GM10266 (cell line): ENCODE results near the gene SPATS1.

Experiments
- DNase-seq: peaks from one replicate; pipeline ENCODE4 v3.0.0; 2012; ENCODE audit errors: extremely low spot score
- CTCF ChIP-seq: IDR thresholded peaks from 2 replicates; pipeline ENCODE4 v1.5.1; 2012; ENCODE audit warnings: mild to moderate bottlenecking, low read depth; ENCODE audit not compliant: control insufficient read depth, insufficient read depth; ENCODE audit errors: missing control alignments

Gene SPATS1

DNA sequence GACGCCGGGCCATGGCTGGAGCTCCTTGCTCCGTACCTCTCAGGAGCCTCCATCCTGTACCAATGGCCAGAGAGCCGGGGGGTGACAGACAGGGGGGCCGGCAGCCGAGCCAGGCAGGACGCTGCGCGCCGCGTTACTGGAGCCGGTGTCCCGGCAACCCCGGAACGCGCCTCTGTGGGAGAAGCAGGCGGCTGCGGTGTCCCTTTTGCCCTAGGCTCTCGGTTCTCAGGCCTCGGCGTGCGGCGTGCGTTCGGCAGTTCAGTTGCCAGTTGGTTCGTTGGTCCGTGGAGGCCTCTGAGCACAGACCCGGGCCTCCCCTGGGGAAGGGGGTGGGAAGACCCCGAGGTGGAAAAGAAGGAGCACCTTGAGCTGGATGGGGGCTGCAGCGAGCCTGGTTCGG lies at the start of gene SPATS1:
SPATS1 (plus strand) TSS at position 162 of the 400 bp plus-strand sequence. CDS start 446 bp downstream, outside the sequence.
- DNase-seq, result no peak
- no peak for TF ChIP-seq CTCF

DNA sequence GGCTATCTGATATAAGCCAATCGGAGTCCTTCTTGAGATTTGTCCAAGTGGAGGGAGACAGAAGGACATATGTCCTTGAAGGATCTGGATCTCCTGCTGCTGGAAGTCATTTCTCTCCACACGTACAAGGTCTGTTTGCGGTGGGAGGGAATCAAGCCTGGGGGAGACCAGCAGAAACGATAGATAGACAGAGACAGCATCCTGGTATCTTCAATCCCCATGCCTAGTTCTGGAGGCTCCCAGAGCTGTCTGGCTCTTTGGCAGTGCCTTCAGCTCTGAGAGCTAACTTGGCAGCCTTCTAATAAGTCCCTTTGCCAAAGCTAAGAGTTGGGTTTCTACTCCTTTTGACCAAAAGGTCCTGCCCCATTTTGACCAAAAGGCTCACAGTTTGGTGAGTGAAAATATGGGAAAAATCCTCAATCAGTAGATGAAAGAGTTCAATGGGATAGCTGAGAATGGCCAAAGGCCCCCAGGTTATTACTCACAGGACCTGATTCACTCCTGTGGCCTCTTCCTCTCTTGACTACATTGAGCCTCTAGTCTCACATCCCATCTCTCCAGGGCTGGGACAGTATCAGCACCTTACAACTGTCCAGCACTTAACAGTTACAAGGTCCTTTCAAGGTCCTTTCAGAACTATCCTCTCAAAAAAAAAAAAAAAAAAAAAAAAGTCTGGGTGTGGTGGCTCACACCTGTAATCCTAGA lies 49.6 kb upstream of the SPATS1 start:
- no peak for DNase-seq
- no peak for TF ChIP-seq CTCF

GRCh38 chr6:44294832-44295791 lies 47.3 kb upstream of the SPATS1 start:
- TF ChIP-seq CTCF, result no peak
- DNase-seq, result no peak

- no peak for TF ChIP-seq CTCF
- DNase-seq, result no peak
Measured at GRCh38 chr6:44297063-44298038, 45.1 kb upstream of the SPATS1 start.

- TF ChIP-seq CTCF, result no peak
- DNase-seq, result no peak
Measured at GRCh38 chr6:44298055-44298803, 44.2 kb upstream of the SPATS1 start.

- no peak for DNase-seq
- TF ChIP-seq CTCF, result no peak
Measured at GRCh38 chr6:44298864-44299263, 43.6 kb upstream of the SPATS1 start.
